Endothelial cell (in vitro differentiated cells): ENCODE results near the gene ARMH4. TPM values are rescaled to one million over a fixed set of nuclear protein-coding genes. Genes with fewer than 3 reads are reported as not detected.

Experiments used
- DNase-seq: peaks from one replicate; pipeline ENCODE4 v3.0.0; 2021; ENCODE audit warnings: low spot score
- H3K27ac Mint-ChIP-seq: one replicate; pipeline ENCODE4 v1.8.0; 2021; ENCODE audit warnings: mixed read lengths, inconsistent platforms; ENCODE audit not compliant: unreplicated experiment
- H3K27me3 Mint-ChIP-seq: one replicate; pipeline ENCODE4 v1.8.0; 2021; ENCODE audit warnings: mild to moderate bottlenecking, moderate library complexity, mixed read lengths, inconsistent platforms; ENCODE audit not compliant: unreplicated experiment
- H3K36me3 Mint-ChIP-seq: one replicate; pipeline ENCODE4 v1.8.0; 2021; ENCODE audit warnings: mild to moderate bottlenecking, low read depth, mixed read lengths, inconsistent platforms; ENCODE audit not compliant: unreplicated experiment
- H3K4me1 Mint-ChIP-seq: one replicate; pipeline ENCODE4 v1.8.0; 2021; ENCODE audit warnings: mild to moderate bottlenecking, mixed read lengths, inconsistent platforms; ENCODE audit not compliant: unreplicated experiment
- H3K4me3 Mint-ChIP-seq: one replicate; pipeline ENCODE4 v1.8.0; 2021; ENCODE audit warnings: mild to moderate bottlenecking, mixed read lengths, inconsistent platforms; ENCODE audit not compliant: unreplicated experiment
- H3K9me3 Mint-ChIP-seq: one replicate; pipeline ENCODE4 v1.8.0; 2021; ENCODE audit warnings: mixed read lengths, inconsistent platforms; ENCODE audit not compliant: unreplicated experiment
- total RNA-seq: library from RNA; stranded (reverse); fragmentation: NEBNext Ultra II Directional; extraction: Animal tissue kit (Norgen Biotek cat#: 25700); gene quantifications from one replicate; pipeline ENCODE4 v1.2.1, GENCODE V29; 2021; ENCODE audit not compliant: unreplicated experiment
- TF ChIP-seq, protein P1 (sequence below): fragments of 200-600 bp; sonication (generic); IDR thresholded peaks from one replicate; pipeline ENCODE4 v1.5.0; 2021; ENCODE audit warnings: antibody characterized with exemption; ENCODE audit not compliant: unreplicated experiment

Gene ARMH4
- total RNA-seq, 1 donor from 2014 or later: 10.5 TPM

DNA sequence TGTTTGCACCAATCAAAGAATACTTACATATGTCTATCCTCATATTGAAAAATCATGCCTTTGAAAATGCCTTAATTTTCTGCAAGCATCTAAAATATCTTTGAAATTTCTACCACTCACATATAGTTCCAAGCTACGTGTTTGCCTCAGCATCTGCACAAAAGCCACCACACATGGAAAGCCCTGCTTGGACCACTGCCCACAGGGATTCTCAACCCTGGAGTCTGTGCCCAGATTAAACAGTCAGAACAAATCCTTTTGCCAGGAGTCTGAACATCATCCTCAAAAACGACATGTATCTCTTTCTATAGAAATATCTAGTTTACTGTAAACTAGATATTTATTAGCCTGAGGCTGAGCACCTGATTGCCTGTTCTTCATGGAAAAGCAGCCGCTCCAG lies 32.6 kb downstream of the ARMH4 start:
- peak overlapping the region; percentile 32 for H3K27ac Mint-ChIP-seq
- H3K9me3 Mint-ChIP-seq: no peaks in the 10 kb centered on the region
- TF ChIP-seq, protein P1, sequence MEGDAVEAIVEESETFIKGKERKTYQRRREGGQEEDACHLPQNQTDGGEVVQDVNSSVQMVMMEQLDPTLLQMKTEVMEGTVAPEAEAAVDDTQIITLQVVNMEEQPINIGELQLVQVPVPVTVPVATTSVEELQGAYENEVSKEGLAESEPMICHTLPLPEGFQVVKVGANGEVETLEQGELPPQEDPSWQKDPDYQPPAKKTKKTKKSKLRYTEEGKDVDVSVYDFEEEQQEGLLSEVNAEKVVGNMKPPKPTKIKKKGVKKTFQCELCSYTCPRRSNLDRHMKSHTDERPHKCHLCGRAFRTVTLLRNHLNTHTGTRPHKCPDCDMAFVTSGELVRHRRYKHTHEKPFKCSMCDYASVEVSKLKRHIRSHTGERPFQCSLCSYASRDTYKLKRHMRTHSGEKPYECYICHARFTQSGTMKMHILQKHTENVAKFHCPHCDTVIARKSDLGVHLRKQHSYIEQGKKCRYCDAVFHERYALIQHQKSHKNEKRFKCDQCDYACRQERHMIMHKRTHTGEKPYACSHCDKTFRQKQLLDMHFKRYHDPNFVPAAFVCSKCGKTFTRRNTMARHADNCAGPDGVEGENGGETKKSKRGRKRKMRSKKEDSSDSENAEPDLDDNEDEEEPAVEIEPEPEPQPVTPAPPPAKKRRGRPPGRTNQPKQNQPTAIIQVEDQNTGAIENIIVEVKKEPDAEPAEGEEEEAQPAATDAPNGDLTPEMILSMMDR: no peak
- peaks cover 2% of the 10 kb centered on the region for H3K27me3 Mint-ChIP-seq
- H3K4me1 Mint-ChIP-seq: peaks cover 19% of the 10 kb centered on the region
- peaks cover 2% of the 10 kb centered on the region for H3K36me3 Mint-ChIP-seq
- DNase-seq: no peak
- no peak overlapping the region for H3K4me3 Mint-ChIP-seq

DNA sequence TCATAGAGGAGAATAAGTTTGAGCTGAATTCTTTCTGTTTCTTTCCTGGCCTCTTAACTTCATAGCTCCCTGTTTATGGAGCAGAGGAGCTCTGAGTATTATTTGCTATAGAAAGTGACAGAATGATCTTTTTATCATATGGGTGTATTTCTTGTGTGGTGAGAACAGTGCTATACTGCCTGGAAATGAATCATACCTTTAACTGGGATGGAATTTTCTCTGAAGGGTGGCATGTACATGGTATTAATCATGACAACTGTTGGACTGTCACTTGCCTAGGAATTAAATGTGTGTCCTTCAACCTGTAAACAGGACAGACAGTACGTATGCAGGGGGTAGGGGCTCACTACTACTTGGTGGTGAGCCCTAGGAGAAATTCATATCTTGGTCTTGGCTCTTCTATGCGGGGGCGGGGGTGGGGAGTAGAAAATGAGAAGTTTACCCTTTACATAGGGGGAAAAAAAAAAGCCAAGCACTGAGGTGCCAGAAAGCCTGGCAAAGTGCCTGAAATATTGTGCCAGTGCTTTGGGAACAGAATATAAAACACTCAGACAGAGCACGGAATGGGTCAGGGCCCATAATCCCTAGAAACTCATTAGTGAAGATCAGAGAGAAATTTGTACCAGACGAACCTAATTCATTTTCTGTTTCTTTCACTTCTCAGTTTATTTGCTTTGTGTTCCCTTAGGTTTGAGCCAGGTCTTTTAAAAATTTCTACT lies 33.8 kb downstream of the ARMH4 start:
- no peak for DNase-seq
- Mint-ChIP-seq H3K27me3 (peaks cover 2% of the 10 kb centered on the region), H3K9me3 (no peaks in the 10 kb centered on the region), H3K4me3 (no peak overlapping the region), H3K36me3 (no peaks in the 10 kb centered on the region), H3K4me1 (peaks cover 19% of the 10 kb centered on the region), H3K27ac (no peak overlapping the region)
- TF ChIP-seq, protein P1: no peak

DNA sequence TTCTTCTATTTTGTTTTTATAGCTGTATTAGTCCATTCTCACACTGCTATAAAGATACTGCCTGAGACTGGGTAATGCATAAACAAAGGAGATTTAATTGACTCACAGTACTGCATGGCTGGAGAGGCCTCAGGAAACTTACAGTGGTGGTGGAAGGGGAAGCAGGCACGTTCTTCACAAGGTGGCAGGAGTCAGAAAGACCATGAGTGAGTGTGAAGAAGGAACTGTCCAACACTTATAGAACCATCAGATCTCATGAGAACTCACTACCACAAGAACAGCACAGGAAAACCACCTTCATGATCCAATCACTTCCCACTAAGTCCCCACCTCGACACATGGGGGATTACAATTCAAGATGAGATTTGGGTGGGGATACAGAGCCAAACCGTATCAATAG lies 42.3 kb downstream of the ARMH4 start:
- TF ChIP-seq, protein P1: no peak
- no peaks in the 10 kb centered on the region for H3K9me3 Mint-ChIP-seq
- no peak overlapping the region for H3K27ac Mint-ChIP-seq
- H3K4me3 Mint-ChIP-seq: no peak overlapping the region
- peaks cover 6% of the 10 kb centered on the region for H3K4me1 Mint-ChIP-seq
- no peak for DNase-seq
- no peaks in the 10 kb centered on the region for H3K36me3 Mint-ChIP-seq
- H3K27me3 Mint-ChIP-seq: peaks cover 2% of the 10 kb centered on the region

DNA sequence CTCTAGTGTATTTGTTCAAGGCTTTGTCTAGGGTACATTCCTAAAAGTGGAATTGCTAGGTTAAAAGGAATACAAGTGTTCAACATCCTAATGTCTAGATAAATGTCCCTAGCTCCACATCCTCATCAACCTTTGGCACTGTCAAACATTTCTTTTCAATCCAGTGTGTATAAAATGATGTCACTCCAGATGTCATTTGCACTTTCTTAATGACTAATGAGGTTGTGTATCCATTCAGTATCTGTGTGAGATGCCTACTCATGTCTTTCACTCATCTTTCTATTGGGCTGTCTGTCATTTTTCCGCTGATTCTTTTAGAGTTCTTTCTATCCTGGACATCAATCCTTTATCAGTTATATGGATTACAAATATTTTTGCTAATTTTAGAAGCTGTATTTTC lies 43.3 kb downstream of the ARMH4 start:
- H3K4me1 Mint-ChIP-seq: peaks cover 6% of the 10 kb centered on the region
- H3K9me3 Mint-ChIP-seq: no peaks in the 10 kb centered on the region
- no peak for DNase-seq
- H3K27me3 Mint-ChIP-seq: peaks cover 2% of the 10 kb centered on the region
- no peaks in the 10 kb centered on the region for H3K36me3 Mint-ChIP-seq
- peak overlapping the region; percentile 45 for H3K27ac Mint-ChIP-seq
- no peak overlapping the region for H3K4me3 Mint-ChIP-seq
- TF ChIP-seq, protein P1: no peak

DNA sequence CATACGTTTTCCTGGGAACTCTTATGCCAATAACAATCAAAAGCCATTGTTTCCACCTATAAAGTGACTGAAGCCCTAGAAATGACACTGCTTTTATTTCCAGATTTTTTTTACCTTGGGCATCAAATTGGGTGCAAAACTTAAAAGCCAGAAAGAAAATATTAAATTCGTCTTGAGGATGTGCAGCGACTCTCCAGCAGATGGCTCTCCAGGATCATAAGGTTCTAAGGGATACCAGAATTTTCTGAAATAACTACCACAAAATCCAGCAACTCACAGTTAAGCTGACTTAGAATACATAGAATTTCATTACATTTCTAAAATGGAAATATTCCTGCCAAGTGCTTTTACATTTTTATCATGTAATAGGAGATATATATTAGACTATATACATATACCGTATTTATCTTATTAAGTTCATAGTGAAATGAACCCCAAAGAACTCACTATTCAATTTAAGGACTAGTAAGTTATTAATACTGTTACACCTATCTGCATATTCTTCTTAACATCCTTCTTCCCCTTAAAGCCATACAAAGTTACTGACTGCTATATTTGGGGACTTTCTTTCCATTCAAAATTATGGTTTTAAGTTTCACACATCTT lies 44.0 kb downstream of the ARMH4 start:
- TF ChIP-seq, protein P1: peak; percentile 54
- peaks cover 2% of the 10 kb centered on the region for H3K27me3 Mint-ChIP-seq
- no peak overlapping the region for H3K27ac Mint-ChIP-seq
- no peak overlapping the region for H3K4me3 Mint-ChIP-seq
- peaks cover 6% of the 10 kb centered on the region for H3K4me1 Mint-ChIP-seq
- no peaks in the 10 kb centered on the region for H3K9me3 Mint-ChIP-seq
- DNase-seq: peak; percentile 34
- H3K36me3 Mint-ChIP-seq: no peaks in the 10 kb centered on the region
